ENCODE results near the gene RSRC1. TPM values are rescaled to one million over a fixed set of nuclear protein-coding genes. Genes with fewer than 3 reads are reported as not detected.

RSRC1 gene
- total RNA-seq, 2 donors from 2014 or later, result 28.5 to 32.0 TPM

DNA sequence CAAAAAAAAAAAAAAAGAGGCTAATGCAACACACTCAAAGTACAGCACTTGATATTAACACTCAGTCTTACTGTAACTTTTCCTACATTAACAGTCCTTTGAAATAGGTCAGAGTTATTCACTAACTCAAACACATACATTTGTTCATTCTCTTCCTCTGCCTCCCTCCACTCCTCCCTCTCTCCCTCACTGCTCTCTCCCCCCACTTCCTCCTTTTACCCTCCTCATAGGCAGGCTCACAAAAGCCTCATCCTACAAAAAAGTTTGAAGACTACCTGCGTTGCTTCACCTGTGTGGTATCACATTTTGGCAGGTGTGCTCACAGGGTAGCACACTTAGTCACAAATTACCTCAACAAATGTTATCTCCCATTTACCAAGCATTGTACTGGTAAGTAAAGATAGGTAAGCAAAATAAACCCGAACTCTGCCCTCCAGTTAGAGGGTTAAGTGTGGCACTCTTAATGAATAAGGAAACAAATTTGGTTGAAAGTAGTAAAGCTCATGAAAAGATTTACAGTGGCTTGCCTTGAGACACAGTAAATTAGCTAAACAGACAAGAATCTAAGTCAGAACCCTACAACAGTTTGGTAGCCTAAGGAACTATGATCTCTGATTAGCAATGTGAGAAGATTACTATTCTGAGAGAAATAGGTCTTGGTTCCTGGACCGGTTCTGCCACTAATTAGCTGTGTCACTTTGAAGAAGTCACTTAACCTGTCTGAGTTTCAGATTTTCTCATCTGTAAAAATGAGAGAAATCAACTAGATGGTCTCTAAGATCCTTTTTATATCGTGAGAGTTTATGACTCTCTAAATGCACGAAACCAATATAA is 310.1 kb downstream of the RSRC1 start:
- Histone ChIP-seq H3K9ac (ENCODE audit: low read depth in 2 of 2, low read length in 2 of 2) (no peak overlapping the region), H3K27me3 (no peaks in the 10 kb centered on the region), H3K9me3 (no peaks in the 10 kb centered on the region), H3K27ac (no peak overlapping the region), H3K4me3 (no peak overlapping the region), H3K36me3 (no peaks in the 10 kb centered on the region), H3K4me1 (no peaks in the 10 kb centered on the region)
- DNase-seq, result no peak
- intact Hi-C loops (cut with DNase I), result no loop called here
- TF ChIP-seq, protein P1, sequence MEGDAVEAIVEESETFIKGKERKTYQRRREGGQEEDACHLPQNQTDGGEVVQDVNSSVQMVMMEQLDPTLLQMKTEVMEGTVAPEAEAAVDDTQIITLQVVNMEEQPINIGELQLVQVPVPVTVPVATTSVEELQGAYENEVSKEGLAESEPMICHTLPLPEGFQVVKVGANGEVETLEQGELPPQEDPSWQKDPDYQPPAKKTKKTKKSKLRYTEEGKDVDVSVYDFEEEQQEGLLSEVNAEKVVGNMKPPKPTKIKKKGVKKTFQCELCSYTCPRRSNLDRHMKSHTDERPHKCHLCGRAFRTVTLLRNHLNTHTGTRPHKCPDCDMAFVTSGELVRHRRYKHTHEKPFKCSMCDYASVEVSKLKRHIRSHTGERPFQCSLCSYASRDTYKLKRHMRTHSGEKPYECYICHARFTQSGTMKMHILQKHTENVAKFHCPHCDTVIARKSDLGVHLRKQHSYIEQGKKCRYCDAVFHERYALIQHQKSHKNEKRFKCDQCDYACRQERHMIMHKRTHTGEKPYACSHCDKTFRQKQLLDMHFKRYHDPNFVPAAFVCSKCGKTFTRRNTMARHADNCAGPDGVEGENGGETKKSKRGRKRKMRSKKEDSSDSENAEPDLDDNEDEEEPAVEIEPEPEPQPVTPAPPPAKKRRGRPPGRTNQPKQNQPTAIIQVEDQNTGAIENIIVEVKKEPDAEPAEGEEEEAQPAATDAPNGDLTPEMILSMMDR (IDR thresholded peaks at IDR 0.05), result no peak

DNA sequence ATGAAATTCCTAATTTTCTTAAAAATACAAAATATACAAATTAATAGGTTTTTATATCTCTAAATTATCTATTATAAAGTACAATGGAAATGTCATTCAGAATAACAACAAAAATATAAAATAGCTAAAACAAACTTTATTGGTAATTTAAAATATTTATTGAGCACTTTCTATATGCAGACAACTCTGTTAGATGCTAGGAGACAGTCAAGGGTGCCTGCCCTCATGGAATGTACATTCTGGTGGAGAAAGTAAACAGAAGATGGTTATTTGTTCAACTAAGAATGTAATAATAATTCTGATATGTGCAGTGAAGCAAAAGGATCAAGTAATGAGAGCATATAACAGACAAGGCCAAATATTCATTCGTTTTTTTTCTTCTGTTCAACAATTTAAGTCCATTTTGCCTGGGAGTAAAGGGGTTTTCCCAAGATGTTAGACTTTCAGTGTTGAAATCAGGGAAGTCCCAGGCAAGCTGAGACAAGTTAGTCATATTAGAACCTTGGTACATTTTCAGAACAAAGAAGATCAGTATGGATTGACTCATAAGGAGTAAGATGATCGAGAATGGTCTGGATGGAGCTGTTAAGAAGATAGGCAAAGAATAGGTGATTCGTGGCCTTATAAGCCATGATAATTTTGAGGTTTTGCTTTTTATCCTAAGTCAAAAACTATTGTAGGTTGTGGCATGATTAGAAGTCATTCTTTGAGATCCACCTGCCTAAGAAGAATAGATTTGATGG is 310.9 kb downstream of the RSRC1 start:
- Histone ChIP-seq H3K9me3 (no peaks in the 10 kb centered on the region), H3K4me1 (no peaks in the 10 kb centered on the region), H3K9ac (ENCODE audit: low read depth in 2 of 2, low read length in 2 of 2) (no peak overlapping the region), H3K27me3 (no peaks in the 10 kb centered on the region), H3K27ac (no peak overlapping the region), H3K4me3 (no peak overlapping the region), H3K36me3 (no peaks in the 10 kb centered on the region)
- TF ChIP-seq, protein P1 (IDR thresholded peaks at IDR 0.05), result no peak
- no peak for DNase-seq
- intact Hi-C loops (cut with DNase I), result no loop called here

DNA sequence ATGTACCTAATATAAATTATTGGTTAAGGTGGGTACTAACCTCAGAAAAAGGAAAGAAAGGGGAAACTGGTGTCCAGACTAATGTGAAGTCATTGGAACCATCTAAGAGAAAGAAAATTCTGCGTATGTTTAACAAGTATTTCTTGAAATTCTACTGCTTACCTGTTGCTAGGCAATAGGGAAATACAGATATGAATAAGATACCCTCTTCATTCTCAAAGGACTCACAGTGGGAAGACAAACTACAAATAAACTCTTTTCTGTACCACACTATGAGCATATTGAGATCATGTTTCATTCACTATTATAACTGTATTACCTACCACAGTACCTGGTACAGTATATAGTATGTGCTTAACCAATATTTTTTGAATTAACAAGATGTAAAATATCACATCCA is 320.6 kb downstream of the RSRC1 start:
- Histone ChIP-seq H3K36me3 (no peaks in the 10 kb centered on the region), H3K9ac (ENCODE audit: low read depth in 2 of 2, low read length in 2 of 2) (no peak overlapping the region), H3K27me3 (no peaks in the 10 kb centered on the region), H3K9me3 (no peaks in the 10 kb centered on the region), H3K27ac (no peak overlapping the region), H3K4me1 (no peaks in the 10 kb centered on the region), H3K4me3 (no peak overlapping the region)
- intact Hi-C loops (cut with DNase I), result loop anchor here (5.0 kb wide), 2 partner anchors 563 to 813 kb away; no protein-coding TSS in a partner anchor
- no peak for DNase-seq
- TF ChIP-seq, protein P1 (IDR thresholded peaks at IDR 0.05), result no peak

DNA sequence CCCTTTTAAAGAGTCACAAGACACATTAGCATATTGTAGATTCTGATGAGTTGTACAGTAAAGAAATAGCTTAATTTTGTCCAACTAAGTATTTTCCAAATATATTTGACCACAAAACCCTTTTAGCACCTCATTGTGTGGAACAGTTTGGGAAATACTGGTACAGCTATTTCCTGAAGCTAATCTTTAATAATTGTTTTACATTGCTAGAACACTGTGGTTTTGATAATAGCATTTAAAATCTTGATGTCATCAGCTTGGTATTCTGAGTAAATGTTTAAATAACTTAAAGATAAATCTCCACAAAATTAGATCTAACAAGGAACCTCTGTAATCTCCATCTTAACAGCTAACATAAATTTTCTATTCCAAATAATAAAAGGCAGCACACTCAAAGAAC is 321.1 kb downstream of the RSRC1 start:
- Histone ChIP-seq H3K36me3 (no peaks in the 10 kb centered on the region), H3K9ac (ENCODE audit: low read depth in 2 of 2, low read length in 2 of 2) (no peak overlapping the region), H3K4me1 (no peaks in the 10 kb centered on the region), H3K9me3 (no peaks in the 10 kb centered on the region), H3K27me3 (no peaks in the 10 kb centered on the region), H3K4me3 (no peak overlapping the region), H3K27ac (no peak overlapping the region)
- no peak for DNase-seq
- intact Hi-C loops (cut with DNase I), result loop anchor here (5.0 kb wide), 2 partner anchors 564 to 814 kb away; no protein-coding TSS in a partner anchor
- TF ChIP-seq, protein P1 (IDR thresholded peaks at IDR 0.05), result no peak

DNA sequence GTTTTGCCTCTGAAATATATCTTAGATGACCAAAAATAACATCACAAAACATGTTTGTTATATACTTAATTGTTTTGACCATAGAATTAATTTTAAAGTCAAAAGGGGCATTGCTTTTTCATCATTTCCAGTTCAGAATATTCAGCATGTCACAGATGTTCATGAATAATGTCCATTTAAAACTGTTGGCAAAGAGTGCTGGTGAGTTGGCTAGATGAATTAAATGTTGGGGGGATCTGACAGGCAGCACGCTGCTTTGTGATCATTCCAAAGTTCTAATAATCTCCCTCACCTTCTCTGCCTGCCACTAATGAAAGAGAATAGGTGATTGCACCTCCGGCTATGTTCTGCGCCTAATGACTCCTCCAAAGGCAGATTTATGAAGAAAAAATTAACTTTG is 321.9 kb downstream of the RSRC1 start:
- Histone ChIP-seq H3K27ac (no peak overlapping the region), H3K4me3 (no peak overlapping the region), H3K4me1 (no peaks in the 10 kb centered on the region), H3K9ac (ENCODE audit: low read depth in 2 of 2, low read length in 2 of 2) (no peak overlapping the region), H3K27me3 (no peaks in the 10 kb centered on the region), H3K36me3 (no peaks in the 10 kb centered on the region), H3K9me3 (no peaks in the 10 kb centered on the region)
- intact Hi-C loops (cut with DNase I), result loop anchor here (5.0 kb wide), 2 partner anchors 565 to 815 kb away; no protein-coding TSS in a partner anchor
- DNase-seq, result no peak
- TF ChIP-seq, protein P1 (IDR thresholded peaks at IDR 0.05), result no peak
